ENCODE results near the gene PC.

Gene PC

GRCh38 chr11:66853242-66854229 is 104.6 kb downstream of the PC start:
- DNase-seq, result peak; percentile 33

GRCh38 chr11:66852466-66853241 is 105.5 kb downstream of the PC start:
- DNase-seq, result no peak

- peak; percentile 84 for DNase-seq
These were observed 106.3 kb downstream of the PC start for GRCh38 chr11:66851698-66852465.

- DNase-seq, result peak; percentile 36
These were observed 107.0 kb downstream of the PC start for GRCh38 chr11:66851239-66851596.

- peak; percentile 33 for DNase-seq
These were observed 107.5 kb downstream of the PC start for GRCh38 chr11:66850588-66851238.

- no peak for DNase-seq
These were observed 108.0 kb downstream of the PC start for GRCh38 chr11:66850235-66850587.

GRCh38 chr11:66849501-66850234 is 108.5 kb downstream of the PC start:
- DNase-seq, result peak; percentile 28

- DNase-seq, result no peak
These were observed 109.3 kb downstream of the PC start for GRCh38 chr11:66848671-66849500.

GRCh38 chr11:66847461-66848232 is 110.5 kb downstream of the PC start:
- no peak for DNase-seq

GRCh38 chr11:66846671-66847091 is 111.5 kb downstream of the PC start:
- no peak for DNase-seq

- peak; percentile 25 for DNase-seq
These were observed 112.3 kb downstream of the PC start for GRCh38 chr11:66845876-66846212.

GRCh38 chr11:66845143-66845875 is 112.9 kb downstream of the PC start:
- DNase-seq, result no peak

- no peak for DNase-seq
These were observed 113.6 kb downstream of the PC start for GRCh38 chr11:66844496-66845142.

- DNase-seq, result no peak
These were observed 114.2 kb downstream of the PC start for GRCh38 chr11:66843776-66844495.

GRCh38 chr11:66842896-66843775 is 115.0 kb downstream of the PC start, which contains the start of gene RCE1:
Gene RCE1, plus strand, starts transcription at chr11:66843441. Its CDS starts 15 bp downstream, at chr11:66843456.
- peak; percentile 98 for DNase-seq

- DNase-seq, result peak; percentile 38
These were observed 115.7 kb downstream of the PC start for GRCh38 chr11:66842501-66842895.

- no peak for DNase-seq
These were observed 116.3 kb downstream of the PC start for GRCh38 chr11:66841861-66842260.
